GM12878 (cell line): ENCODE data around the gene TPO.

Experiments
- ATF7 ChIP-seq: fragments of 450-650 bp; IDR thresholded peaks from 2 replicates; pipeline ENCODE4 v1.6.1; 2016; ENCODE audit warnings: low read depth, mild to moderate bottlenecking
- CBX5 ChIP-seq: sonication (generic); IDR thresholded peaks from 2 replicates; pipeline ENCODE4 v1.6.1; 2016; ENCODE audit warnings: low read depth, moderate library complexity, mild to moderate bottlenecking, inconsistent platforms
- CUX1 ChIP-seq: IDR thresholded peaks from 2 replicates; pipeline ENCODE4 v1.6.1; 2012; ENCODE audit warnings: improper control_type of control experiment, low read depth, low read length; ENCODE audit not compliant: insufficient replicate concordance
- EZH2 ChIP-seq: IDR thresholded peaks from 2 replicates; pipeline ENCODE4 v1.6.1; 2012; ENCODE audit warnings: low read depth, mild to moderate bottlenecking, control low read depth, inconsistent platforms, low read length, borderline replicate concordance; ENCODE audit not compliant: control insufficient read depth
- POLR2A ChIP-seq: IDR thresholded peaks from 2 replicates; pipeline ENCODE4 v1.6.1; 2011; ENCODE audit warnings: low read depth, mild to moderate bottlenecking, low read length
- POLR2AphosphoS5 ChIP-seq: IDR thresholded peaks from 2 replicates; pipeline ENCODE4 v1.6.1; 2011; ENCODE audit warnings: mild to moderate bottlenecking, low read length, inconsistent platforms
- ZZZ3 ChIP-seq: IDR thresholded peaks from 2 replicates; pipeline ENCODE4 v1.6.1; 2011; ENCODE audit warnings: low read depth; ENCODE audit not compliant: control insufficient read depth, insufficient read length

- no peak for TF ChIP-seq POLR2A
- no peak for TF ChIP-seq POLR2AphosphoS5
- TF ChIP-seq CBX5: no peak
- TF ChIP-seq CUX1: no peak
- TF ChIP-seq ZZZ3: no peak
- TF ChIP-seq ATF7: no peak
- TF ChIP-seq EZH2: no peak
Observed at GRCh38 chr2:1484131-1484884, 71.0 kb downstream of the TPO start.
